Measurements from ENCODE around the gene CACNG7.

- TF ChIP-seq EZH2 (IDR thresholded peaks at IDR 0.05; ENCODE audit: borderline replicate concordance, low read length) (peak; percentile 28), CTCF (conservative IDR thresholded peaks at IDR 0.05 in 1 of 2, IDR thresholded peaks at IDR 0.05 in 1 of 2; ENCODE audit: extremely low read depth in 1 of 2, insufficient read depth in 1 of 2, low read depth in 1 of 2, low read length in 2 of 2) (no peak)
Measured at GRCh38 chr19:53883741-53884140, 25.3 kb upstream of the CACNG7 start.

Data from mammary epithelial cell (primary cell).